GM06990 (cell line): Measurements from ENCODE around the gene TMEM201.

Experiments used
- DNase-seq: peaks from one replicate; pipeline ENCODE4 v3.0.0-alpha.2; 2011; ENCODE audit not compliant: insufficient read length; ENCODE audit errors: extremely low read depth
- H3K27me3 ChIP-seq: replicated peaks from 2 replicates; pipeline ENCODE4 v1.6.0; 2011; ENCODE audit warnings: low read length; ENCODE audit not compliant: control insufficient read depth, insufficient read depth
- H3K36me3 ChIP-seq: 2 replicates; pipeline ENCODE4 v1.5.1; 2011; ENCODE audit warnings: low read length; ENCODE audit not compliant: control insufficient read depth, insufficient read depth
- H3K4me3 ChIP-seq: replicated peaks from 2 replicates; pipeline ENCODE4 v1.5.1; 2011; ENCODE audit warnings: low read depth, mild to moderate bottlenecking, control low read depth, low read length
- CTCF ChIP-seq: IDR thresholded peaks from 2 replicates; pipeline ENCODE4 v1.5.1; 2011; ENCODE audit warnings: low read length, control low read depth, mild to moderate bottlenecking, inconsistent platforms; ENCODE audit not compliant: insufficient read depth, poor library complexity, severe bottlenecking

The TMEM201 gene

DNA sequence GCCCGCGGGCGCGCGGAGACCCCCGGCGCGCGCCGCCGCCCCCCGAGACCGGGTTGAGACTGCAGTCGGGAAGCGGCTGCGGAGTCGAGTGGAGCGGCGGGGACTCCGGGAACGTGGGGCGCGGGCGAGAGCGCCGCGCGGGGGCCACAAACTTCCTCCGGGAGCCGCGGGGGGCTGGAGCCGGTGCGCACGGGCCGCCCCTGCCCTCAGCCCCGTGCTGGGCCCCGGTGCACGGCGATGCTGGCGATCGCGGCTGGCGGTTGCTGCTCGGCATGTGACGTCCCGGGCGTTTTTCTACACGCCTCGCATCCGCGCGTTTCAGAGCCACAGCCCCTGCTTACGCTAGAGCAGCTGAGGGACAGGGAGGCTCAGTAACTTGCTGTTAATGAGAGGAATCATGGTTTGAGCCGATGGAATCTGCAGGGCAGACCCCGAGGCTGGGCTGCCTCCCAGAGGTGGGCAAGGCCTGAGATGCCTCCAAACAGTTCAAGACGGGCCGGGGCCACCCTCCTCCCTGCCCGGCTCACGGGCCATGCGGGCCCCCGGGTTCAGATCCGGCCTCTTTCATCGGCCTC, 520 bp downstream of the TMEM201 start:
- peak overlapping the region; percentile 87 for H3K4me3 ChIP-seq
- DNase-seq = peak; percentile 55
- TF ChIP-seq CTCF = no peak

DNA sequence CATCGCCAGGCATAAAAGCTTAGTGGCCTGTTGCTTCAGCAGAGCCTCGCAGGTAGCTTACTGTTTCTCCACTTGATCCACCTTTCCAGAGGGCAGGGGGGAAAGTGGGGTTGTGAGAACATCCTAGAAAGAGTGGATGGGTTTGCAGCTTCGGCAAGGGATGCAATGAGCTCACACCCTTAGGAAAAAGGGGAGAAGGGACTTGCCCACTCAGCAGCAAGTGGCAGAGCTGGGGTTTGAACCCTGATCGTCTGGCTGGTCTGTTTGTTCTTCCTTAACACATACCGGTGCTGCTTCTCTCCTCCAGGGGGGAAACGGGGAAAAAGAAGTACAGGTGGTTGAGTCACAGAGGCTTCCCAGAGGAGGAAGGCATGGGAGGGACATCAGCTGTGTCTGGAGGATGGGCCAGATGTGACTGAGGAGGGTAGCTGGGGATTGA, 1.0 kb downstream of the TMEM201 start:
- no peak for TF ChIP-seq CTCF
- Histone ChIP-seq H3K4me3 (peak overlapping the region; percentile 87), H3K27me3 (no peaks in the 10 kb centered on the region), H3K36me3 (no peaks in the 10 kb centered on the region; the same call in 1 of the 2 replicates)
- no peak for DNase-seq

More for the DNA sequence above, 520 bp downstream of the TMEM201 start:
- Histone ChIP-seq H3K36me3 (no peaks in the 10 kb centered on the region; the same call in 1 of the 2 replicates), H3K27me3 (no peaks in the 10 kb centered on the region)

DNA sequence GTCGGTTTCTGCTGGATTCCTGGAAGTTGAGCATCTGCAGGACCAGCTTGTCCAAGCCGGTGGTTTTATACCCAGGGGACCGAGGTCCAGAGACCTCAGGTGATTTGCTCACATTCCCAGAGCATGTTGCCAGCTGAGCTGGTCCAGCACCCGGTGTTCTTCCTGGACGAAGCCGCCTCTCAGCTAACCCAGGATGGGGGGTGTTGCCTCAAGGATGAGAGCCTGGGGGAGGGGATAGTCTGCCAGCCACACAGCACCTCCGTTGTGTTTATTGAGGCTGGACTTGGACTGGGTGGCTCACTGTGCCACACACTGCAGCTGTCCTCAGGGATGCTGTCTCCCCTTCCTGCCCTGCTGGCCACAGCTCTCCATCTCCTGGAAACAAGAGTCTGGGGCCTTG, 1.5 kb downstream of the TMEM201 start:
- H3K36me3 ChIP-seq = no peaks in the 10 kb centered on the region; the same call in 1 of the 2 replicates
- TF ChIP-seq CTCF = no peak
- no peaks in the 10 kb centered on the region for H3K27me3 ChIP-seq
- peak overlapping the region; percentile 87 for H3K4me3 ChIP-seq
- DNase-seq = no peak

- Histone ChIP-seq H3K27me3 (no peaks in the 10 kb centered on the region), H3K4me3 (peak overlapping the region; percentile 87; the same call in 1 of the 2 replicates), H3K36me3 (no peaks in the 10 kb centered on the region; the same call in 1 of the 2 replicates)
- no peak for DNase-seq
- no peak for TF ChIP-seq CTCF
Measured at GRCh38 chr1:9590945-9591668, 2.4 kb downstream of the TMEM201 start.

GRCh38 chr1:9591669-9592509, 3.2 kb downstream of the TMEM201 start:
- no peak for TF ChIP-seq CTCF
- no peak overlapping the region for H3K4me3 ChIP-seq
- H3K27me3 ChIP-seq = no peaks in the 10 kb centered on the region
- no peak for DNase-seq
- peaks cover 2% of the 10 kb centered on the region for H3K36me3 ChIP-seq
